Activated gamma-delta T cell (primary cell): ENCODE results near the gene GUCY1A1.

ENCODE experiments used
- DNase-seq: peaks from one replicate; lab custom pipeline; 2025; lab: John Stamatoyannopoulos, UW

The GUCY1A1 gene

GRCh38 chr4:155659176-155659575, 7.5 kb upstream of the GUCY1A1 start:
- no peak for DNase-seq

GRCh38 chr4:155660436-155660835, 6.2 kb upstream of the GUCY1A1 start:
- DNase-seq: no peak

GRCh38 chr4:155665054-155665453, 1.6 kb upstream of the GUCY1A1 start:
- no peak for DNase-seq

- peak; percentile 4 for DNase-seq
Measured at GRCh38 chr4:155667222-155667567, 547 bp downstream of the GUCY1A1 start.

- peak; percentile 3 for DNase-seq
Measured at GRCh38 chr4:155667568-155668511, 1.2 kb downstream of the GUCY1A1 start.

GRCh38 chr4:155668707-155669220, 2.1 kb downstream of the GUCY1A1 start:
- DNase-seq: no peak

- no peak for DNase-seq
Measured at GRCh38 chr4:155672342-155672741, 5.7 kb downstream of the GUCY1A1 start.

- no peak for DNase-seq
Measured at GRCh38 chr4:155673453-155673979, 6.9 kb downstream of the GUCY1A1 start.

GRCh38 chr4:155674669-155675071, 8.0 kb downstream of the GUCY1A1 start:
- no peak for DNase-seq

- no peak for DNase-seq
Measured at GRCh38 chr4:155675709-155676429, 9.2 kb downstream of the GUCY1A1 start.

GRCh38 chr4:155676430-155676825, 9.8 kb downstream of the GUCY1A1 start:
- no peak for DNase-seq

GRCh38 chr4:155678011-155678410, 11.4 kb downstream of the GUCY1A1 start:
- no peak for DNase-seq

- DNase-seq: no peak
Measured at GRCh38 chr4:155679343-155679742, 12.7 kb downstream of the GUCY1A1 start.

- no peak for DNase-seq
Measured at GRCh38 chr4:155681886-155682285, 15.2 kb downstream of the GUCY1A1 start.

- DNase-seq: no peak
Measured at GRCh38 chr4:155684423-155684822, 17.8 kb downstream of the GUCY1A1 start.

- no peak for DNase-seq
Measured at GRCh38 chr4:155684892-155685541, 18.4 kb downstream of the GUCY1A1 start.

- DNase-seq: no peak
Measured at GRCh38 chr4:155687380-155687982, 20.8 kb downstream of the GUCY1A1 start.

- no peak for DNase-seq
Measured at GRCh38 chr4:155688211-155688610, 21.6 kb downstream of the GUCY1A1 start.

- no peak for DNase-seq
Measured at GRCh38 chr4:155688860-155689259, 22.2 kb downstream of the GUCY1A1 start.

- no peak for DNase-seq
Measured at GRCh38 chr4:155690044-155690837, 23.6 kb downstream of the GUCY1A1 start.

GRCh38 chr4:155692361-155692760, 25.7 kb downstream of the GUCY1A1 start:
- no peak for DNase-seq
